Fibroblast of pulmonary artery (primary cell): ENCODE results near the gene PDE7B.

Experiments
- DNase-seq: peaks from one replicate; pipeline ENCODE4 v3.0.0-alpha.2; 2010; ENCODE audit warnings: low read depth
- H3K4me3 ChIP-seq: replicated peaks from 2 replicates; pipeline ENCODE4 v1.5.1; 2011; ENCODE audit warnings: low read depth, mild to moderate bottlenecking, control low read depth, low read length, moderate library complexity
- CTCF ChIP-seq: IDR thresholded peaks from 2 replicates; pipeline ENCODE4 v1.5.1; 2011; ENCODE audit warnings: mild to moderate bottlenecking, control low read depth, low read length, inconsistent platforms; ENCODE audit errors: missing control alignments

PDE7B gene

GRCh38 chr6:136076496-136076895 is 225.0 kb downstream of the PDE7B start:
- DNase-seq = no peak
- no peak for TF ChIP-seq CTCF
- H3K4me3 ChIP-seq = no peak overlapping the region

- peak; percentile 93 for DNase-seq
- TF ChIP-seq CTCF = no peak
- no peak overlapping the region for H3K4me3 ChIP-seq
These were observed 226.5 kb downstream of the PDE7B start for GRCh38 chr6:136077834-136078576.

- no peak overlapping the region for H3K4me3 ChIP-seq
- DNase-seq = peak; percentile 55
- TF ChIP-seq CTCF = no peak
These were observed 228.4 kb downstream of the PDE7B start for GRCh38 chr6:136079701-136080565.

- no peak for TF ChIP-seq CTCF
- H3K4me3 ChIP-seq = no peak overlapping the region
- no peak for DNase-seq
These were observed 232.0 kb downstream of the PDE7B start for GRCh38 chr6:136083540-136083939.

GRCh38 chr6:136084403-136084802 is 232.9 kb downstream of the PDE7B start:
- no peak for DNase-seq
- H3K4me3 ChIP-seq = no peak overlapping the region
- no peak for TF ChIP-seq CTCF

- DNase-seq = no peak
- H3K4me3 ChIP-seq = no peak overlapping the region
- TF ChIP-seq CTCF = no peak
These were observed 234.0 kb downstream of the PDE7B start for GRCh38 chr6:136085370-136086115.
